Lower lobe of right lung (tissue), 2 donors: Measurements from ENCODE around the gene GMCL1. TPM values are rescaled to one million over a fixed set of nuclear protein-coding genes. Genes with fewer than 3 reads are reported as not detected.

Experiments
- ATAC-seq, 2 donors: fragments of 200-7000 bp; cut with Tn5 transposase; one replicate each; pipeline ENCODE4 v1.9.1; 2020 to 2022; ENCODE audit warnings: mild to moderate bottlenecking in 2 of 2, moderate library complexity in 2 of 2
- DNase-seq: peaks from one replicate; pipeline ENCODE4 v3.0.0-alpha.2; 2020
- H3K27ac ChIP-seq: fragments of 200-600 bp; one replicate; pipeline ENCODE4 v1.8.0; 2022
- H3K27me3 ChIP-seq: fragments of 200-600 bp; one replicate; pipeline ENCODE4 v1.8.0; 2022; ENCODE audit warnings: low read depth
- H3K36me3 ChIP-seq: fragments of 200-600 bp; one replicate; pipeline ENCODE4 v1.8.0; 2022; ENCODE audit warnings: mild to moderate bottlenecking
- H3K4me1 ChIP-seq: fragments of 200-600 bp; one replicate; pipeline ENCODE4 v1.8.0; 2022
- H3K4me3 ChIP-seq: fragments of 200-600 bp; one replicate; pipeline ENCODE4 v1.8.0; 2022; ENCODE audit warnings: mild to moderate bottlenecking
- H3K9me3 ChIP-seq: fragments of 200-600 bp; one replicate; pipeline ENCODE4 v1.8.0; 2022
- intact Hi-C: fragments of 100-400 bp; cut with DNase I; formaldehyde crosslinking; loops from one replicate; pipeline ENCODE4 v1.11.0; 2022
- total RNA-seq: library from RNA; stranded (reverse); fragmentation: NEBNext Ultra II Directional; extraction: Animal tissue kit (Norgen Biotek cat#: 25700); gene quantifications from one replicate; pipeline ENCODE4 v1.2.1, GENCODE V29; 2021
- TF ChIP-seq, protein P1 (sequence below): fragments of 200-600 bp; IDR thresholded peaks from one replicate; pipeline ENCODE4 v1.8.0; 2022; ENCODE audit warnings: antibody characterized with exemption, mild to moderate bottlenecking
- donor health status: DM: no; HTN: yes; CAD: no; lungs with severe emphysema.

GMCL1 gene
- total RNA-seq, 1 donor from 2014 or later: 13.3 TPM

DNA sequence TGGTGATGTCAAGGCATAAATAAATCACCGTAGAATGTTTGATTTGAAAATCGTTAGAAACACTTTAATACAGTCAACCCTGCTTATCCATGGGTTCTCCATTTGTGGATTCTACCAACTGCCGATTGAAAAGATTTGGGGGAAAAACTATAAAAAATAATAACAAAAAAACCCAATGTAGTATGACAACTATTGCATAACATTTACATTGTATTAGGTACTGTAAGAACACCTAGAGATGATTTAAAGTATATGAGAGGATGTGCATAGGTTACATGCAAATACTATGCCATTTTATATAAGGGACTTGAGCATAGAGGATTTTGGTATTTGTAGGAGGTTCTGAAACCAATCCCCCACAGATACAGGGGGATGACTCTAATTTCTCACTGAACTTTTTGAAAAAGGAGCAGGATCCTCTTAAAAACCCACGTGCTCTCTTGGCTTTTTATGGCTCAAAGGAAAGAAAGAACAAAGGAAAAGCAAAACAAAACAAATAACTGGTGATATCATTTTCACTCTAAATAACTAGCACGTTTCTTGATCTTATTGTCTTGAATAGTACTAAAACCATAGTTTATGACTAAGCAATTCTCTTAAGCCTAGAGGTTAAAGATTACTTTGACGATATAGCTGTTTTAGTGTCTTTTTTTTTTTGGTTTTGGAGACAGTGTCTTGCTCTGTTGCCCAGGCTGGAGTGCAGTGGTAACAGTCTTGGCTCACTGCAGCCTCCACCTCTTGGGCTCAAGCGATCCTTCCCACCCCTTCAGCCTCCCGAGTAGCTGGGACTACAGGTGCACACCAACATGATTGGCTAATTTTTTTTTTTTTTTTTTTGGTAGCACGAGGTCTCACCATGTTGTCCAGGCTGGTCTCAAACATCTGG lies 17.0 kb downstream of the GMCL1 start:
- DNase-seq (no peak), ATAC-seq (no peak)
- no peak overlapping the region for H3K4me3 ChIP-seq
- intact Hi-C loops: no loop called here
- no peaks in the 10 kb centered on the region for H3K27me3 ChIP-seq
- no peak overlapping the region for H3K27ac ChIP-seq
- TF ChIP-seq, protein P1, sequence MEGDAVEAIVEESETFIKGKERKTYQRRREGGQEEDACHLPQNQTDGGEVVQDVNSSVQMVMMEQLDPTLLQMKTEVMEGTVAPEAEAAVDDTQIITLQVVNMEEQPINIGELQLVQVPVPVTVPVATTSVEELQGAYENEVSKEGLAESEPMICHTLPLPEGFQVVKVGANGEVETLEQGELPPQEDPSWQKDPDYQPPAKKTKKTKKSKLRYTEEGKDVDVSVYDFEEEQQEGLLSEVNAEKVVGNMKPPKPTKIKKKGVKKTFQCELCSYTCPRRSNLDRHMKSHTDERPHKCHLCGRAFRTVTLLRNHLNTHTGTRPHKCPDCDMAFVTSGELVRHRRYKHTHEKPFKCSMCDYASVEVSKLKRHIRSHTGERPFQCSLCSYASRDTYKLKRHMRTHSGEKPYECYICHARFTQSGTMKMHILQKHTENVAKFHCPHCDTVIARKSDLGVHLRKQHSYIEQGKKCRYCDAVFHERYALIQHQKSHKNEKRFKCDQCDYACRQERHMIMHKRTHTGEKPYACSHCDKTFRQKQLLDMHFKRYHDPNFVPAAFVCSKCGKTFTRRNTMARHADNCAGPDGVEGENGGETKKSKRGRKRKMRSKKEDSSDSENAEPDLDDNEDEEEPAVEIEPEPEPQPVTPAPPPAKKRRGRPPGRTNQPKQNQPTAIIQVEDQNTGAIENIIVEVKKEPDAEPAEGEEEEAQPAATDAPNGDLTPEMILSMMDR: no peak
- H3K4me1 ChIP-seq: no peaks in the 10 kb centered on the region
- no peaks in the 10 kb centered on the region for H3K9me3 ChIP-seq
- H3K36me3 ChIP-seq: peaks cover 70% of the 10 kb centered on the region

DNA sequence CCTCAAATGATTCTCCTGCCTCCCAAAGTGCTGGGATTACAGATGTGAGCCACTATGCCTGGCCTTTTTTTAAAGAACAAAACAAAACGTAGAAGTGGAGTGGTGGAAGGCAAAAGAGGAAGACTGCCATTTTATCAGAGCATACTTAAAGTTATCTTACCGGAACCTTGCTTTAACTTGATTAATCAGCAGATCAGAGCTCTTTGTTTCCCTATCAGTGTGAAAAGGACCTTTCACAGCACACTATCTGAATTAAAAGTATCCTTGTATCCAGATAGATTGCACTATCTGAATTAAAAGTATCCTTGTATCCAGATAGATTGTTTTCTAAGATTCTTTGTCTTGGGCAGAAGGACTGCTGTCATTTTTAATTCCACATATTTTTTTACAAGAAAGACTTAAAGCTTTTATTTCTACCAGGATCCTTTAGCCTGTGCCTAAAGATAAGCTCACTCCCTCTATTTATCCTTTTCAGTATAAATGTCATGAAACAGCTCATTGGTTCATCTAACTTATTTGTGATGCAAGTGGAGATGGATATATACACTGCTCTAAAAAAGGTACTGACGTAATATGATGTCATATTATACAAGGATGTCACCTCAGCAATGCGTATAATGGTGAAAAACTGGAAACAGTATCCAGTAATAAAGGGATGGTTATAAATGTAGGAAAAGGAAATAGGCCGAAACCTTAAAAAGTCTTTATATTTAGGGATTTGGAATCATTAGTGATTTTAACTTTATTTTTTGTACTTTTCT lies 17.8 kb downstream of the GMCL1 start:
- Histone ChIP-seq H3K27ac (no peak overlapping the region), H3K9me3 (no peaks in the 10 kb centered on the region), H3K4me3 (no peak overlapping the region), H3K36me3 (peaks cover 71% of the 10 kb centered on the region), H3K27me3 (no peaks in the 10 kb centered on the region), H3K4me1 (no peaks in the 10 kb centered on the region)
- ATAC-seq: no peak
- DNase-seq: no peak
- TF ChIP-seq, protein P1: no peak
- intact Hi-C loops: no loop called here

DNA sequence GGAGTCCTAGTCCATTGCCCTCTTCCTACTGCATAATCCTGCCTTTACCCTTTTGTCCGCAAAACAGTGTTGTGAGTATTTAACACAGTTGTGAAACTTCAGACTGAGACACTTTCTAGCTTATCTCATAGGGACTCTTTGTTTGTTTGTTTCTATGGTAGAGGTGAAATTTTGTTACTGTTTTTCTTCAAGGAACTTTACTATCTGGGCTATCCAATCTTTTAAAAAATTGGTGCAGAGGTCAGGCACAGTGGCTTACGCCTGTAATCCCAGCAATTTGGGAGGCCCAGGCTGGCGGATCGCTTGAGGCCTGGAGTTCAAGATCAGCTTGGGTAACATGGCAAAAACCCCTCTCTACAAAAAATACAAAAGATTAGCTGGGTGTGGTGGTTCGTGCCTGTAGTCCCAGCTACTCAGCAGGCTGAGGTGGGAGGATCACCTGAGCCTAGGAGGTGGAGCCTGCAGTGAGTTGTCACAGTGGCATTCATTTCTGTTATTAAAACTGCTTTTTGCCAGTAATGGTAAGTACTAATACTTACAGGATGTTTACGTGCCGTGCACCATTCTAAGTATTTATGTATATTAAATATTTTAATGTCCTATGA lies 18.8 kb downstream of the GMCL1 start:
- H3K4me3 ChIP-seq: no peak overlapping the region
- H3K9me3 ChIP-seq: no peaks in the 10 kb centered on the region
- peaks cover 80% of the 10 kb centered on the region for H3K36me3 ChIP-seq
- ATAC-seq (no peak), DNase-seq (no peak)
- H3K4me1 ChIP-seq: no peaks in the 10 kb centered on the region
- TF ChIP-seq, protein P1: no peak
- H3K27ac ChIP-seq: no peak overlapping the region
- intact Hi-C loops: no loop called here
- H3K27me3 ChIP-seq: no peaks in the 10 kb centered on the region

DNA sequence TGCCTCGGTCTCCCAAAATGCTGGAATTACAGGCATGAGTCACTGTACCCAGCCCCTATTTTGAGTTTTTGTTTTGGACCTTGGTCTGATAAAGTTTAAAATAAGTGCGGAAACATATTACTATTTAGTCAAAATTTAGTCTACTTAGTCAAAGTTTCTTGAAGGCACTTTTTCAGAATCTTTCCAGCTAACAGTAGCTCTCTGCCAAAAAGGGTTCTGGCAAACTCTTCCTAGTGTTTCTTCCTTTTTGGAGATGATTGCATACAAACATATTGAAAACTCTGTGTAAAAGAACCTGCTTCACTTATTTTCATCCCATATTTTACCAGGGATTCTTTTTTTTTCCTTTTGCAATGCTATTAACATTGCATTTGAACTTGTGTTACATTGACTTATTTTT lies 28.8 kb downstream of the GMCL1 start:
- DNase-seq (no peak), ATAC-seq (no peak)
- Histone ChIP-seq H3K27ac (no peak overlapping the region), H3K4me1 (no peaks in the 10 kb centered on the region), H3K36me3 (peaks cover 35% of the 10 kb centered on the region), H3K9me3 (no peaks in the 10 kb centered on the region), H3K4me3 (no peak overlapping the region), H3K27me3 (no peaks in the 10 kb centered on the region)
- intact Hi-C loops: no loop called here
- TF ChIP-seq, protein P1: no peak

DNA sequence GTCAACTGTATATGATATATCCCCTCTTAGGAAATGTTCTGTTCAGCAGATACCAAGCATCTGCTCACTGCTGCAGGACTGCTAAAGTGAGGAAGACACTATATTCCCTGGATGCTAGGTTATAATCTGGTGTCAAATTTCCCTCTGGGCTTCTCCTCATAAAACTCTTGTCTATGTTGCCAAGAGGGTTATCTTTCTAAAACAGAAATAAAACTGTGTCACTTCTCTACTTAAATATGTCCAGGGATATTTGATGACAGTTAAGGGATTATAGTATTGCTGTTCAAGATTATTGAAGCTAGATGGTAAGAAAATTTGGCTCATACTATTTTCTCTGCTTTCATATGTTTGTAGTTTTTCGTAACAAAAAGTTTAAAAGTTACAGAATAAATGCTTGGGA lies 33.8 kb downstream of the GMCL1 start:
- DNase-seq (no peak), ATAC-seq (no peak)
- no peaks in the 10 kb centered on the region for H3K27me3 ChIP-seq
- no peak overlapping the region for H3K4me3 ChIP-seq
- H3K4me1 ChIP-seq: no peaks in the 10 kb centered on the region
- intact Hi-C loops: no loop called here
- H3K36me3 ChIP-seq: peaks cover 57% of the 10 kb centered on the region
- TF ChIP-seq, protein P1: no peak
- no peak overlapping the region for H3K27ac ChIP-seq
- no peaks in the 10 kb centered on the region for H3K9me3 ChIP-seq
